GM12878 (cell line): ENCODE results near the gene BCAS4. TPM values are rescaled to one million over a fixed set of nuclear protein-coding genes. Genes with fewer than 3 reads are reported as not detected.

Experiments
- ATAC-seq: fragments of 200-7000 bp; cut with Tn5 transposase; 3 replicates; pipeline ENCODE4 v1.9.1; 2020; ENCODE audit warnings: mild to moderate bottlenecking, moderate library complexity
- BruUV-seq: library from RNA; stranded (reverse); fragments of 400-500 nt; replicated peaks from 2 replicates; lab custom pipeline; 2021; lab: Mats Ljungman, UMichigan
- CTCF ChIA-PET: fragments of 300-600 bp; sonication (Branson Sonifier 250); formaldehyde crosslinking; extraction: SDS; loops from one replicate; lab custom pipeline; 2021; ENCODE audit warnings: inconsistent platforms; lab: Yijun Ruan, JAX
- POLR2A ChIA-PET: fragments of 350-600 bp; formaldehyde crosslinking; extraction: SDS; loops from one replicate; lab custom pipeline; 2021; ENCODE audit warnings: inconsistent platforms; lab: Charles Lee
- RAD21 ChIA-PET: fragments of 300-600 bp; sonication (Branson Sonifier 250); formaldehyde crosslinking; loops from one replicate; lab custom pipeline; 2023; ENCODE audit warnings: antibody characterized with exemption; ENCODE audit not compliant: unreplicated experiment; lab: Charles Lee
- SMC1A ChIA-PET: fragments of 300-600 bp; sonication (Branson Sonifier 250); formaldehyde crosslinking; loops from one replicate; lab custom pipeline; 2023; ENCODE audit not compliant: unreplicated experiment, uncharacterized antibody; lab: Charles Lee
- DNase-seq: peaks from one replicate; pipeline ENCODE4 v3.0.0-alpha.2; 2011; ENCODE audit warnings: low read depth, low spot score
- FAIRE-seq: peaks from 3 replicates; lab custom pipeline; 2011; peaks lifted over from hg19 to GRCh38; lab: Jason Lieb, UNC
- H2AFZ ChIP-seq: 2 replicates; pipeline ENCODE4 v1.6.0; 2011; ENCODE audit warnings: low read depth, low read length, control low read depth; ENCODE audit not compliant: control insufficient read depth
- H3K27ac ChIP-seq: 2 replicates; pipeline ENCODE4 v1.5.1; 2011; ENCODE audit warnings: control low read depth; ENCODE audit not compliant: control insufficient read depth, insufficient read depth
- H3K27me3 ChIP-seq, 2 experiments: replicated peaks in 1 of 2; 2 replicates each; pipeline versions ENCODE4 v1.6.0 to v1.6.1; 2011; ENCODE audit warnings: low read length in 1 of 2; ENCODE audit not compliant: control insufficient read depth in 2 of 2, insufficient read depth in 2 of 2
- H3K36me3 ChIP-seq, 2 experiments: 2 replicates each; pipeline ENCODE4 v1.5.1; 2011; ENCODE audit warnings: low read length in 1 of 2; ENCODE audit not compliant: control insufficient read depth in 2 of 2, insufficient read depth in 2 of 2
- H3K4me1 ChIP-seq: 2 replicates; pipeline ENCODE4 v1.6.1; 2011; ENCODE audit warnings: mild to moderate bottlenecking, low read length, moderate library complexity, mixed read lengths; ENCODE audit not compliant: control insufficient read depth, insufficient read depth
- H3K4me2 ChIP-seq: 2 replicates; pipeline ENCODE4 v1.6.0; 2011; ENCODE audit warnings: control low read depth; ENCODE audit not compliant: control insufficient read depth, insufficient read depth
- H3K4me3 ChIP-seq: fragments of 200-600 bp; sonication (generic); 2 replicates; pipeline ENCODE4 v1.5.1; 2016
- H3K79me2 ChIP-seq: 2 replicates; pipeline ENCODE4 v1.6.0; 2011; ENCODE audit warnings: low read length; ENCODE audit not compliant: control insufficient read depth, insufficient read depth
- H3K9ac ChIP-seq: 2 replicates; pipeline ENCODE4 v1.8.0; 2011; ENCODE audit warnings: low read length, control low read depth, mixed read lengths; ENCODE audit not compliant: control insufficient read depth, insufficient read depth
- H3K9me3 ChIP-seq: replicated peaks from 3 replicates; pipeline ENCODE4 v1.5.1; 2011; ENCODE audit warnings: mild to moderate bottlenecking, low read length; ENCODE audit not compliant: control insufficient read depth, insufficient read depth
- H4K20me1 ChIP-seq: 2 replicates; pipeline ENCODE4 v1.6.0; 2011; ENCODE audit not compliant: control insufficient read depth, insufficient read depth
- CHD4 ChIP-seq: fragments of 200-600 bp; sonication (generic); IDR thresholded peaks from 2 replicates; pipeline ENCODE4 v1.6.1; 2016; ENCODE audit warnings: mild to moderate bottlenecking
- MTA2 ChIP-seq: fragments of 450-650 bp; IDR thresholded peaks from 2 replicates; pipeline ENCODE4 v1.6.1; 2016; ENCODE audit warnings: low read depth, mild to moderate bottlenecking, moderate library complexity
- NFXL1 ChIP-seq: fragments of 450-650 bp; IDR thresholded peaks from 2 replicates; pipeline ENCODE4 v1.6.1; 2017; ENCODE audit warnings: antibody characterized with exemption, mild to moderate bottlenecking, borderline replicate concordance
- POLR2A ChIP-seq: IDR thresholded peaks from 2 replicates; pipeline ENCODE4 v1.6.1; 2011; ENCODE audit warnings: low read depth, mild to moderate bottlenecking, low read length
- RAD51 ChIP-seq: fragments of 450-650 bp; IDR thresholded peaks from 2 replicates; pipeline ENCODE4 v1.6.1; 2016; ENCODE audit warnings: moderate library complexity, mild to moderate bottlenecking, inconsistent platforms
- ZBTB4 ChIP-seq: fragments of 450-650 bp; formaldehyde crosslinking; IDR thresholded peaks from 2 replicates; pipeline ENCODE4 v1.4.0; 2022; ENCODE audit warnings: mild to moderate bottlenecking, moderate library complexity
- ZNF217 ChIP-seq: fragments of 450-650 bp; IDR thresholded peaks from 2 replicates; pipeline ENCODE4 v1.6.1; 2017; ENCODE audit warnings: antibody characterized with exemption, mild to moderate bottlenecking
- WGBS: methylation state at CpG from one replicate; pipeline ENCODE4 v1.1.6; 2016; ENCODE audit warnings: low lambda C conversion rate; ENCODE audit not compliant: insufficient replicate concordance, insufficient coverage; ENCODE audit errors: missing lambda C conversion rate; 5-methylcytosine and 5-hydroxymethylcytosine counted together
- in situ Hi-C: fragments of 300-500 bp; cut with MboI; formaldehyde crosslinking; loops from 9 replicates; pipeline ENCODE4 v1.14.3; 2018; ENCODE audit warnings: mixed read lengths
- intact Hi-C: fragments of 100-400 bp; cut with micrococcal nuclease; formaldehyde crosslinking; loops from one replicate; pipeline ENCODE4 v1.14.2; 2022; ENCODE audit not compliant: unreplicated experiment
- polyA plus RNA-seq, 11 experiments: library from polyadenylated mRNA; depleted of rRNA in 4 of 11; unstranded in 6 of 11; stranded (reverse) in 5 of 11; fragments of >200 nt; fragmentation: Nextera tagmentation in 4 of 11; fragmentation: Illumina TruSeq in 1 of 11; extraction: Ambion mirVana in 4 of 11; extraction: Trizol in 1 of 11; gene quantifications; 1 replicate in 1 of 11; 2 replicates in 10 of 11; pipeline versions ENCODE4 v1.2.1 to v1.2.3, GENCODE V29; 2011 to 2016; ENCODE audit warnings: inconsistent platforms in 2 of 11, missing spikeins in 2 of 11, low read depth in 1 of 11
- total RNA-seq, 4 experiments: library from RNA; depleted of rRNA in 3 of 4; stranded (reverse); fragments of >200 nt in 3 of 4; fragmentation: Illumina TruSeq in 1 of 4; extraction: Trizol in 1 of 4; gene quantifications; 2 replicates each; pipeline versions ENCODE4 v1.2.1 to v1.2.3, GENCODE V29; 2013 to 2021

Gene BCAS4
- total and polyA plus RNA-seq, 10 of the 15 experiments (the other 5 are each of a cell fraction or from before 2014, with no cell fraction given) = 14.8 to 214 (median 65.3) TPM

GRCh38 chr20:50794846-50795634 is at the start of gene BCAS4 (continued):
- TF ChIP-seq ZBTB4 (CRISPR knock-in tag) (no peak), NFXL1 (no peak; the same call in 1 of the 2 replicates), RAD51 (no peak), CHD4 (no peak), POLR2A (peak; percentile 84)

- ATAC-seq (no peak), FAIRE-seq (no peak), DNase-seq (no peak)
- Histone ChIP-seq H3K4me2 (no peak overlapping the region), H3K9me3 (no peaks in the 10 kb centered on the region), H3K79me2 (no peaks in the 10 kb centered on the region), H3K4me3 (no peak overlapping the region), H3K4me1 (peaks cover 6% of the 10 kb centered on the region; the same call in 1 of the 2 replicates), H4K20me1 (no peaks in the 10 kb centered on the region), H3K27ac (no peak overlapping the region), H2AFZ (no peak overlapping the region), H3K27me3 (no peaks in the 10 kb centered on the region), H3K9ac (no peak overlapping the region), H3K36me3 (peaks cover 0 to 8% of the 10 kb centered on the region in 2 experiments; a peak in 1 of 4 replicates)
- WGBS = 50% methylated on average over 2 of the region's 2 CpGs
- ChIA-PET SMC1A (no interaction called here), RAD21 (no interaction called here), POLR2A (no interaction called here), CTCF (interaction anchor here (0.6 to 0.7 kb wide), 3 partner anchors 15 to 236 kb away, joined by 3 to 4 read pairs (median 3); no protein-coding TSS in a partner anchor)
- no TSS peak for BruUV-seq
- in situ Hi-C loops = no loop called here
- no peak for TF ChIP-seq MTA2
- 0 out of 2 replicates have a peak, but pooled peaks have one; percentile 27 for TF ChIP-seq NFXL1
- TF ChIP-seq ZNF217 = no peak
- intact Hi-C loops = loop anchor here (5.0 to 10.0 kb wide), 2 partner anchors 83 to 121 kb away; no protein-coding TSS in a partner anchor
These were observed 49.2 kb upstream of the BCAS4 start for GRCh38 chr20:50745634-50746137.
